ENCODE measurements around the gene PLEKHA1.

DNA sequence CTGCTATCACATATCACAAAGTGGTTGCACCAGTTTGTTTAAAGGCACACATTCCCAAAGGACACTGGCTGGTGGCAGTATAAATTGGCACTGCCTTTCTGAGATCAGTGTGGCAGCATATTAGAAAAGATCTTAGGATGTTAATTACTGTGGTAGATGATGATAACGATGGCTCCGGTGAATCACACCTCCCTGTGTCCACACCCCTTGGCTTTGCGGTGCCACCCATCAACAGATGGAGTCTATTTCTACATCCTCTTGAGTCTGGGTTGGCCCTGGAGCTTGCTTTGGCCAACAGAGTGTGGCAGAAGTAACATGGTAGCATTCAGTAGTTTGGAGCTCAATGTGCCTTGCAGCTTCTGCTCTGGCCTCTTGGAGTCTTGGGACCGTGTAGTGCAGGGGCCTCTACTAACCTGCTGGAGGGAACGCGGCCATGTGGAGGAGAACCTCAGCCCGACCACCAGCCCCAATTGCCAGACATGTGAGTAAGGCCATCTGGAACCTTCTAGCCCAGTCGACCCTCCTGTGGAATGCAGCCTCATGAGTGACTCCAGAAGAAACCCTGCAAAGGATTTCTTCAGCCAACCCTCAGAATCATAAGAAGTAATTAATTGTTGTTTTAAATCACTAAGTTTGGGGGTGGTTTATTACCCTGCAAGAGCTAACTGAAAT lies 27.2 kb upstream of the PLEKHA1 start:
- no peak for TF ChIP-seq ZNF274 (IDR thresholded peaks at IDR 0.05; ENCODE audit: low read depth, low read length)
- no peak for TF ChIP-seq YY1 (IDR thresholded peaks at IDR 0.05; ENCODE audit: insufficient read depth, insufficient read length)

All from NT2/D1 (cell line).